Right ventricle myocardium superior (tissue), 1 donor: ENCODE measurements around the gene NSF. TPM values are rescaled to one million over a fixed set of nuclear protein-coding genes. Genes with fewer than 3 reads are reported as not detected.
A peak's percentile ranks its signal among the peaks of the same experiment; 100 is the strongest.
"Not testable (repeated sequence)": the region's sequence is repeated elsewhere in the genome, so short reads cannot be mapped to it uniquely, and the experiment has no call there.

Experiments
- ATAC-seq: fragments of 200-7000 bp; cut with Tn5 transposase; one replicate; pipeline ENCODE4 v1.9.1; 2020; ENCODE audit warnings: mild to moderate bottlenecking; ENCODE audit not compliant: poor library complexity
- DNase-seq: peaks from one replicate; pipeline ENCODE4 v3.0.0-alpha.2; 2020
- intact Hi-C: fragments of 100-400 bp; cut with DNase I; formaldehyde crosslinking; loops from one replicate; pipeline ENCODE4 v1.11.2; 2022
- total RNA-seq: library from RNA; stranded (reverse); fragmentation: NEBNext Ultra II Directional; extraction: Animal tissue kit (Norgen Biotek cat#: 25700); gene quantifications from one replicate; pipeline ENCODE4 v1.2.1, GENCODE V29; 2021
- donor health status: DM: no; HTN: yes; CAD: no; lungs with severe emphysema.

Gene NSF
- total RNA-seq, 1 donor from 2014 or later, result 23.2 TPM

DNA sequence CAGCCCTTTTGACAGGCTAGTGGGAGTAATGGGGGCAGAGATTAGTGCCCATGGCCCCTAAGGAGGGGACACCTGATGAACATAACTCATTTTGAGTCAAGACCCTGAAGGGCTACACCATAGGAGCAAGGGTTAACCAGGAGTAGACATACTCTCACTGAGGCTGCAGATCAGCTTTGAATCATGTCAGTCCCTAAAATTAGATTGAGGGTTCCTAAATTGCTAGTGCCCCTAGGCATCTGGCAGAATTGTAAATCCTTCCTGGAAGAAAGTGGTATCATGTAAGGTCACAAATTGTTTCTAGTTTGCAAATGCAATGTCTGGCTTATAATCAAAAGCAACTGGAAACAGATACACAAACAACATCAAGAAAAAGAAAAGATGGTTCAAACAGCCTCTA lies 87.3 kb downstream of the NSF start:
- ATAC-seq, DNase-seq, intact Hi-C loops: not testable (repeated sequence)

- DNase-seq, intact Hi-C loops, ATAC-seq: not testable (repeated sequence)
Observed at GRCh38 chr17:46683653-46684052, 93.2 kb downstream of the NSF start.

- intact Hi-C loops, ATAC-seq: not testable (repeated sequence)
- peak; percentile 3 for DNase-seq
Observed at GRCh38 chr17:46685284-46685683, 94.8 kb downstream of the NSF start.

GRCh38 chr17:46692196-46692595 lies 101.7 kb downstream of the NSF start:
- ATAC-seq, intact Hi-C loops, DNase-seq: not testable (repeated sequence)

- intact Hi-C loops, DNase-seq, ATAC-seq: not testable (repeated sequence)
Observed at GRCh38 chr17:46693283-46693682, 102.8 kb downstream of the NSF start.

DNA sequence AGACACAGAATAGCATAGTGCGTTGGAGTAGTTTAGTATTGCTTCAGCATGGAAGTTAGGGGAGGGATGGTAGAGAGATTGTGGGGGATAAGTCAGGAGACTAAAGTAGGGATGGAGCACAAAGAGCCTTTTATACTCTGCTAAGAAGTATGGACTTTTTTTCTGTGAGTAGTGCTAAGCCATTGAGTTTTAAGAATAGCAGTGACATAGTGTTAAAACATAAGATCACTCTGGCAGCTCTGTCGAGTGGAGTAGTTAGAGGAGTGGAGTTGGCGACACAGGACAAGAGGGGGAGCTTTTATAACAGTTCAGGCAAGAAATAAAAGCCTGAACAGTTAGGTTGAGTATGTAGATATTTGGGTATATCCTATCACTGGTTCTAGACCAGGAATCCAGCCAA lies 106.1 kb downstream of the NSF start:
- DNase-seq, intact Hi-C loops: not testable (repeated sequence)
- peak; percentile 38 for ATAC-seq

- intact Hi-C loops, ATAC-seq, DNase-seq: not testable (repeated sequence)
Observed at GRCh38 chr17:46699014-46699413, 108.5 kb downstream of the NSF start.

- ATAC-seq (no peak), DNase-seq (no peak)
- intact Hi-C loops, result no loop called here
Observed at GRCh38 chr17:46717999-46718398, 127.5 kb downstream of the NSF start.

GRCh38 chr17:46719891-46720290 lies 129.4 kb downstream of the NSF start:
- intact Hi-C loops, result no loop called here
- no peak for ATAC-seq
- DNase-seq, result no peak

- intact Hi-C loops, result no loop called here
- ATAC-seq (no peak), DNase-seq (no peak)
Observed at GRCh38 chr17:46720408-46720807, 129.9 kb downstream of the NSF start.

- intact Hi-C loops, result no loop called here
- DNase-seq (no peak), ATAC-seq (no peak)
Observed at GRCh38 chr17:46722662-46723285, 132.3 kb downstream of the NSF start.

DNA sequence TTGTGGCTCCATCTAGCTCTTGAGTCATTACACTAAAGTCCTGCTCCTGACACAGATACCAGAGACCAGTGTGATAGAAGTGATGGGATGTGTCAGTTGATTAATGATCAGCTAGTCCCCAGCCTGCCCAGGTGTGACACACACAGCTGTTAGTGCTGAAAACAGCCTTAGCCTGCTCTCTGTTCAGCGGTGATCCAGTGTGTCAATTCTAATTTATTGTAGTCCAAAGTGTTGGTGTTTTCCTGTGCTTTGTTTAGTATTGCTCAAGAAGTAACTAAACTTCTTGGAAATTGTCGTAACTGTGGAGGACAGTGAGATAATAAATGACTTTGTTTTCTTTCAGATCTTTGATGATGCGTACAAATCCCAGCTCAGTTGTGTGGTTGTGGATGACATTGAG lies 135.7 kb downstream of the NSF start:
- intact Hi-C loops, result no loop called here
- no peak for DNase-seq
- no peak for ATAC-seq

- intact Hi-C loops, result no loop called here
- no peak for DNase-seq
- ATAC-seq, result no peak
Observed at GRCh38 chr17:46727572-46728348, 137.3 kb downstream of the NSF start.

- ATAC-seq, result no peak
- intact Hi-C loops, result no loop called here
- DNase-seq, result no peak
Observed at GRCh38 chr17:46730026-46730425, 139.6 kb downstream of the NSF start.

DNA sequence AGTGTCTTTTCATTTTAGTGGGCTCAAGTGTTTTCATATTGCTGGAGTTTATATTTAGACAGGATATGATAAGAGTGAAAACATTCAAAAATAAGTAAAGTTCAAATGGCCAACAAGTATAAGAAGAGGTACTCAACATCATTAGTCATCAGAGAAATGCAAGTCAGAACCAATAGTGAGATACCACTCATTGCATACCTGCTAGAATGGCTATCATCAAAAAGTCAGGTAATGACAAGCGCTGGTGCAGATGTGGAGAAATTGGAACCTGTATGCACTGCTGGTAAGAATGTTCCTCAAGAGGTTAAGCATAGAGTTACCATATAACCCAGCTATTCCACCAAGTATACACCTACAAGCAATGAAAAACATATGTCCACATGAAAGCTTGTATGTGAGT lies 140.2 kb downstream of the NSF start:
- intact Hi-C loops, result no loop called here
- ATAC-seq, result no peak

GRCh38 chr17:46732160-46732559 lies 141.7 kb downstream of the NSF start:
- DNase-seq, result no peak
- intact Hi-C loops, result no loop called here
- no peak for ATAC-seq

More for the DNA sequence above, 140.2 kb downstream of the NSF start:
- DNase-seq, result no peak

DNA sequence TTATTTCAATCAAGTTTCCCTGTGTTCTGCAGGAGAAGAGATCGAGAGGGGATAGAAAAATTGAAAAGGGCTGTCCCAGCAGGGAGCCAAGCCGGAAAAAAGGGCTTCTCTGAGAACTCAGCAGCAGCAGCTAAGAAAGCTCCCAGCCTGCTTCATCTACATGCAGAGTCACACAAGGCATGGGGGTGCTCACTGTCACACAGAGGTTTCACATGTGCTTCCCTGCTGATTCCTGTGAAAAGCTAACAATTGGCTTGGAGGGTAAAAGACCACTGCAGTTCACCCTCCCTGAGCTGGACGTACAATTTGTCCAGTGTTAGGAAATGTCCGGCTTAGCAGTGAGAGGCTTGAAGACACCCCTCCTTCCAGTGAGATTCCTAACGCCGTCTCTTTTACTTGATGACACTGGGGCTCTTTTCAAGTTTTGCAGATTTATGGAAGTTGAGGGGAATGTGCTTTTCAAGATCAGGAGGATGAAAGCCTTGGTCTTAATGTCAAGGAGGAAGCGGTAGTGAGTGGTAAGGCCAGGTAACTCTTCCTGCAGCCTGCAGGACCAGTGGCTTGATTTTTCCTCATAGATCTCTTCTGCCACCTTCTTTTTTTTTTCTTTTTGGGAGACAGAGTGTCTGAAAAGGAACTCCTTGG lies 142.4 kb downstream of the NSF start:
- intact Hi-C loops, result no loop called here
- DNase-seq (no peak), ATAC-seq (no peak)

- intact Hi-C loops, result no loop called here
- ATAC-seq (no peak), DNase-seq (no peak)
Observed at GRCh38 chr17:46733837-46734475, 143.5 kb downstream of the NSF start.

DNA sequence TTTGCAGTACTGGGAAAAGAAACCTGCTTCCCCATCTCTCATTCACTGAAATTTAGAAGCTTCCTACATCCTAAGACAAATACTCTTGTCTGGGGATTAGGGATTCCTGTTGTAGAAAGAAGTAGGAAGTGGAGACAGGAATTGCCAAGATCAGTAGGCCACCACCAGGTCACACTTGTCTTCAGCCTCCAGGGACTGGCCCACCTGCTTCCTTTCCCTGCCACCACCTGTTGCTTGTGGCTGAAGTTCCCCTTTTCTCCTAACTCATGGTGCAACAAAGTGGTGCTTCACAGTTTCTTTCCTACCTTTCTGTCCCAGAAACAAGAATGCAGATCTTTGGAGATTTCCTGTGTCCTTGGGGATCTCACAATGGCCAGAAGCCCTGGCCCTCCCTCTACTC lies 145.6 kb downstream of the NSF start:
- intact Hi-C loops, result no loop called here
- DNase-seq (no peak), ATAC-seq (no peak)
